GM21825 (cell line): Measurements from ENCODE around the gene JUP.

Source experiments
- ATAC-seq: cut with Tn5 transposase; IDR thresholded peaks from one replicate; pipeline ENCODE4 v1.9.1; 2021; ENCODE audit warnings: mild to moderate bottlenecking, moderate library complexity; ENCODE audit not compliant: unreplicated experiment

The JUP gene

DNA sequence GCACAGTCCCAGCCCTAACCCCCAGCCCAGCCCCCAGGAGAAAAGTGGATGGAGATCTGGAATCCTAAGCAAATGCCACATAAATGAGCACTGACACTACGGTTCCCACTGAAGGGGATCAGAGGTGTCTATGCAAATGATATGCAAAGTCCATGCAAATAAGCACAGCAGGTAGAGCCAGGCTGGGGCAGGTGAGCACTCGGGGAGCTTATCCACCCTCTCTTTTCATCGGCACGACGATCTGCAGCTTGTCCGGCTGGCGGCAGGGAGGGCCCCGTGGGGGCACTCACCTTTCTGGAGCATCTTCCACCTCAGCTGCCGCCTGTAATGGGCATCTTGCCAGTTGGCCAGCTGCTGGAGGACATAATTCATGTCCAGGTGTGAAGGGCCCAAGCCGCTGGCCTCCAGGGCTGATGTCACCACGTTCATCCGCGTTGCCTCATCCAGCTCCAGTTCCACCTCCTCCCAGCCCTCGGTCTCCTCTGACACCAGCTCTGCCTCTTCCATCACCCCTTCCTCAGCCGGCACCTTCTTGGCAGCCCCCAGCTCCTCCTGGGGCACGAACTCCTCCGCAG, 61.9 kb downstream of the JUP start:
- no peak for ATAC-seq

- no peak for ATAC-seq
Observed at GRCh38 chr17:41723801-41724475, 62.6 kb downstream of the JUP start.

DNA sequence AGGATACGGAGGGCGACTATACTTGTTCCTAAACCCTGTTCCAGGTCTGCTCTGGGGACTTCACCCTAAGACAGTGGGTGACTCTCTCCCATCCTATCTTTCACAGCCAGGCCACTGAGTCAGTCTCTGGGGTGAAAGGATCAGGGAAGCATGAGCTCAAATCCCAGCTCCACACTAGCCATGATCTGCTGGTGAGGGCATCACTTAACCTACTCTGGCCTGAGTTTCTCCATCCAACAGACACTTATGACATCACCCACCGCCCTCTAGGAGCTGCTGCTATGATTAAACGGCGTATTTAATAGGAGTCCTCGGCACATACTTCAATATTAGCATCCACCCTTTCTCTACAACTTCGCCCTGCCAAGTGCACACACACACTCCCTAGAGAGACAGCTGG, 64.3 kb downstream of the JUP start:
- ATAC-seq, result no peak

DNA sequence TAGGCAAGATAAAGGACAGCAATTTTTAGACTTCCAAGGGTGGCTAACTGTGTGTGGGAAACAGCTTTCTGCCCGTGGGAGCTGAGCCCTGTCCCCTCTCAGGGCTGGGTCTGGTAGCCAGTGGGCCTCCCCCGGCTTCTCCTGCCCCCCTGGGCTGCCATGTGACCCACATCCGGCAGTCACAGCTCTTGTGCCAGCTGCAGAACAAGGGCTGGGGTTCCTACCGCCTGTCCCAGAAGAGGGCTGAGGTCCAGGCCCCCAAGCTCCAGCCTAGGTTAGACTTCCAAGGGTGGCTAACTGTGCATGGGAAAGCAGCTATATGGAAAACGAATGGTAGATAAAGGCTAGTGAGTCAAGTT, 68.2 kb downstream of the JUP start:
- no peak for ATAC-seq

DNA sequence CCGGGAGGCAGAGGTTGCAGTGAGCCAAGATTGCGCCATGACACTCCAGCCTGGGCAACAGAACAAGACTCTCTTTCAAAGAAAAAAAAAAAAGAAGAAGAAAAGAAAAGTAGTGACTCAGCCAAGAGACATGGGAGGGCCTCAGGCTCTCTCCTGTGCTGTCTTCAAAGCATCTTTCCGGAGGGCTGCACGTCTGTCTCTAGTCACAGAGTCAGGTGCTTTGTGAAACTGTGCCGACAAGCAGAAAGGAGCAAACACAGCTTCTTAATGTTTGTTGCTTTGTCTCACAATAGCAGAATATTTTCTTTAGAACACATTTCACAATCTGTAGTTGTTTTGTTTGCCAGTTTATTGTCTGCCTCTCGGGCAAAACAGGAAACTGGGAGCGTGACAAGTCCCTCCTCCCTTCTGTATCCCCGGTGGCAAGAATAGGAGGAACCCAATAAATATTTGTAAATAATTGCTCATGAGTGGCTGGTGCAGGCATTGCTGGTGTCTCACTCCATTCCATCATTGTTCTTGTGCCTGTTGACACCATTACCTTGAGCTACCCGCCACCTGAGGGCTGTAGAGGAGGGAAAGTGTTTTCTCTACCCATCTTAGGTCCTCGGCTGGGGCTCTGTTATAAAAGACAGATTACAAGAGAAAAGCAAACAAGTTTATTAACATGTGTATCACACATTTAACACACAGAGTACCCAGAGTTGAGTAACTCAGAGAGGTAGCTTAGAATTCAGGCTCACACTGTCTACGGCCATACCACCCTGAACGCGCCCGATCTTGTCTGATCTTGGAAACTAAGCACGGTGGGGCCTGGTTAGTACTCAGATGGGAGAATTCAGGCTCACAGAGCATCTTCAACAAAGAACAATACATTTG, 68.9 kb downstream of the JUP start:
- no peak for ATAC-seq

DNA sequence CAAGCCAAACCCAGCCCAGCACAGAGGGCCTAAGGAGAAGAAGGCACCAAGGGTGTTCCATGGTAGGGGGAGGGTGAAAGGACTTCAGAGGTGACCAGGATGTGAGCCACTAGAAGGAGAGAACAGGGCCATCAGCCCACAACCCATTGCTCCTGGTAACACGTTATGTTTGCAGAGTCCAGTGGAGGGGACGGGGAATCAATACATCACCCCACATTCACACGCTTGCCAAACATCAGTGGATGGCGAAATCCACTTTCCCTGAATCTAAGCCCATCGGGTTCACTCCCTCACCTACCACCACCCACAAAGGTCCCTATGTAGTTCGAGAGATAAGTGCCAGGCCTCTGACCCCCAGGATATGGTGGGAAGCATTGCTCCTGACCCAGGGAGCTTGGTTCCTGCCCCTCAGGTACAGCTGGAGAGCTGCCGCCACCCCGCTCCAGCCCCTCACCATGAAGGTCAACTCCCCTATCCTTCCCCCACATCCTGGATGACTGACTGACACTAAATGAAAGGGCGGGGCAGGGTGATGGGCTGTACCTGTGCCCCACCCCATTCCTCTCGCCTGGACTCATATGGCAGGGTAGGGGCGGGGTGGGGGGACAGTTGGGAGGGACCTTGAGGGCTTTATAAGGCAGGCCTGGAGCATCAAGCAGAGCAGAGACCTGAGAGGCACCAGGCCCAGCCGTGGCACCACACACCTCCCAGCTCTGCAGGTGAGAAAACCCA, 74.7 kb downstream of the JUP start, which contains the start of gene GAST:
Gene GAST (plus strand): TSS at position 663 of the 732 bp plus-strand sequence. CDS start 3,106 bp downstream, outside the sequence.
- ATAC-seq, result no peak

DNA sequence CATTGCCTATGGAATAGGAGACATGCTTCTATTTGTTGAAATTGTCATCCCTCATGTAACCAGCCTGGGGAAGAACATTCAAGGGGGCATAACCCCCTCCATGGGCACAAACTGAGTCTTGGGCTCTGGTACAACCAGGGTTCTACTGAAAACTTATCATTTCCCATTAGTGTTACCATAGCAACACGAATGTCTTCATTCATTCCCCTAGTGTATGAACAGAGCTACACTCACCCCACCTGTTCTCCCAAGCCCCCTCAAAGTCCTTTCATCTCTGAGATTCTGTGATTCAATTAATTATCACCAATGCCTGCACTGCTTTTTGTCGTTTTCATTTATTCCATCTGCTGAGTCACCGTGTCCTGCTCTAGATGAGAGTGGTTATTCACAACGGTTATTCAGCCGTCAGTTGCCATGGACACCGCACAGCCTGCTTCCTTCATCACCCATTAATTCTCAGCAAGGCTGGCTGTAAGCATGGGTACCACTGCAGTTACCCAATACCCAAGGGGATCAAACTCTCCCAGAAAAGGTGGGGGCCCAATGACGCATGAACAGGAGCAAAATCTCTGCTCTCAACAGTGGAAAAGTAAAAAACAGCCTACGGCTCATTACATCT, 75.9 kb downstream of the JUP start:
- ATAC-seq, result no peak

DNA sequence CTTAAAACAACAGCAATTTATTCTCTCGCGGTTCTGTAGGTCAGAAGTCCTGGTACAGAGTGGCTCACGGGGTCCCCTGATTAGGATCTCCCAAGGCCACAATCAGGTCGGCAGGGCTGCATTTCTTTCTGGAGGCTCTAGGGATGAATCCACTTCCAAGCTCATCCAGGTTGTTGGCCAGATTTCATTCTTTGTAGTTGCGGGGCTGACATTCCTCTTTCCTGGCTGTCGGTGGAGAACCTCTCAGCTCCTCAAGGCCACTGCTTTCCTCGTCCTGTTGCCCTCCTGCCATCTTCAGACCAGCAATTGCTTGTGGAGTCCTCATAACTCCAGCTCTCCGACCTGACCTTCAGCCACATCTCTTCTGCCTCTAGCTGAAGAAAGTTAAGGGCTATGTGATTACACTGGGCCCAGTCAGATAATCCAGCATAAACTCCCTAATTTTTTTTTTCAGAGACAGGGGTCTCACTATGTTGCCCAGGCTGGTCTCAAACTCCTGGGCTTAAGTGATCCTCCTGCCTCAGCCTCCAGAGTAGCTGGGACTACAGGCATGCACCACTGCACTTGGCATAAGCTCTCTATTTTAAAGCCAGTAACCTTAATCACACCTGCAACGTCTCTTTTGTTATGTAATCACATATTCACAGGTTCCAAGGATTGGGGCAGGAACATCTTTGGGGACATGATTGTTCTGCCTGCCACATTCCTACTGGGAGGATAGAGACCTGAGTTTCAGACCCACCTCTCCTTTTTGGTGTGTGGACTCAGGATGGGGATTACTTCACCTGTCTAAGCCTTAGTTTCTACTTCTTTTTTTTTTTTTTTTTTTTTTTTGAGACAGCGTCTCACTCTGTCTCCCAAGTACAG, 78.5 kb downstream of the JUP start:
- no peak for ATAC-seq

GRCh38 chr17:41705271-41705991, 81.1 kb downstream of the JUP start:
- ATAC-seq, result no peak
